ENCODE measurements around the gene MEF2C.
"Not testable (repeated sequence)": the region's sequence is repeated elsewhere in the genome, so short reads cannot be mapped to it uniquely, and the experiment has no call there.

Gene MEF2C

GRCh38 chr5:88803309-88803708 lies 79.7 kb downstream of the MEF2C start:
- DNase-seq (ENCODE audit: low read depth in 2 of 2), result no peak

DNA sequence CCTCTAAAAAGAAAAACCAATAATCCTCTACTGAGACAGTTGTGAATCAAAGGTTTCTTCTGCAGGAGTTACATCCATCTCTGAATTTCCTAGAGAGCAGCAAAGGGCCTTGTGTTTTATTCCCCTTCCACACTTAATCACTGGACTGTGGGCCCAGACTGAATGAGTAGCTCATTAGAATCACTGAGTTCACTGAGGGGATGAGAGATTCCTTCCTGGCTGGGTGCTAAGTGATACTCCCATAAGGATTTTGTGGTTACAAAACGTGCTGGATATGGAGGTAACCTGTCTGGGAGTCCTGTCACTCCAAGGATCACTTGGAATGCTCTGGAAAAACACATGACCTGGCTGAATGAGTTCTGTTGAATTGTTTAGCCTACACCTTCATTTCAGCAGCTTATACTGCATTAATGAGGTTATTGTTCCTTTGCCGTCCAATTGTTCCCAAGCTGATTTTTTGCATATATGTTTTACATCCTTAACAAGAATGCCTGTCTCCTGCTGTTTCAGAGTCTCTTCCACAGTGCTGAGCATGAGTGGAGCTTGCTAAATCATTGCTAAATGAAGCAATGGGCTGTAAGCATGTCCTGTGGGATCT lies 82.9 kb downstream of the MEF2C start:
- no peak for DNase-seq (ENCODE audit: low read depth in 2 of 2)

DNA sequence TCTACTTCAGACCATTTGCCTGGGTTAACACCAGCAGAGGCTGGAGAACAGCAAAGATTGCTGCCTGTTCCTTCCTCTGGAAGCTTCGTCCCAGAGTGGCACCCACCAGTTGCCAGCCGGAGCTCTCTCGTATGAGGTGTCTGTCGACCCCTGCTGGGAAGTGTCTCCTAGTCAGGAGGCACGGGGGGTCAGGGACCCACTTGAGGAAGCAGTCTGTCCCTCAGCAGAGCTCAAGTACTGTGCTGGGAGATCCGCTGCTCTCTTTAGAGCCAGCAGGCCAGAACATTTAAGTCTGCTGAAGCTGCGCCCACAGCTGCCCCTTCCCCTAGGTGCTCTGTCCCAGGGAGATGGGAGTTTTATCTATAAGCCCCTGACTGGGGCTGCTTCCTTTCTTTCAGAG lies 84.1 kb downstream of the MEF2C start:
- DNase-seq (ENCODE audit: low read depth in 2 of 2), result not testable (repeated sequence)

GRCh38 chr5:88793797-88794196 lies 89.2 kb downstream of the MEF2C start:
- not testable (repeated sequence) for DNase-seq (ENCODE audit: low read depth in 2 of 2)

DNA sequence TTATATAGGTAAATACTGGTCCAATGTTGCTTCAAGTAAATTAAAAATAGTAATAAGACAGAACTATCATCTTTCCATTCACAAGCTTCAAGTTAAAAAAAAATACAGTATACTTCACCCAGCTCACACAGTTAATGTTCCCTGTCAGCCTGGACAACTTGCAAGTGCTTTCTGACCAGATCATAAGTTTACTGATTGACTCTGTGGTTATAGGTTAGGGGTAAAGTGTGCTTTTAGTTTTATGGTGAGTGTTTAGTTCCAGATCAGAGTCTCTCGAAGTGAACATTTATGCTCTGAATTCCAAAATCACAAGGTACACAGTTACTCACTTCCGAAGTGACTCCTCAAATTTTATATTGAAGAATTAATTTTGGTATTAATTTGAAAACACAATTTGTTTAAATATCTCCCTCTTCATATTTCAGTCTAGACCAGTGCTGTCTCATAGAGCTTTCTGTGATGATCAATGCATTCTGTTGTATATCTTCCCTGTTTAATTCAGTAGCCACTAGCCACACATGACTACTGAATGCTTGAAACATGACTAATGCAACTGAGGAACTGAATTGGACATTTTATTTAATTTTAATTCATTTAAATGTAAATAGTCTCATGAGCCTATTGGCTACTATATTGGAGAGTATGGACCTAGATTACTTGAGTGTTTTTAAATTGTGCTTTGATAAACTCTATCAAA lies 90.7 kb downstream of the MEF2C start:
- no peak for DNase-seq (ENCODE audit: low read depth in 2 of 2)

DNA sequence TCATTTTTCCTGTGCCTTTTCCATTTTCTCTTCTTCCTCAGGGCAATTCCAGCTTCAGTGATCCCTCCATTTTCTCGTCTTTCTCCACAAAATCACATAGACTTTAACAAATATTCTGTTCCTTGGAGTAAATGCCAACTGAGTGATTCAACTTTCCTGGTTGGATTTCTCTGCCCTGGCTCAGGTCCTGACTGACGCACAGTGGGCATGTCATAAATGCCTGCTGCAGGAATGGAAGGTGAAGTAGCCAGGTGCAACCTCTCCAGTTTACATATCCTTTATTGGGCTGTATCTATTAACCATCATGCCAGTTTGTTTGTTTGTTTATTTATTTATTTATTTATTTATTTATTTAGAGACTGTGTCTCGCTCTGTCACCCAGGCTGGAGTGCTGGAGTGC lies 95.1 kb downstream of the MEF2C start:
- no peak for DNase-seq (ENCODE audit: low read depth in 2 of 2)

DNA sequence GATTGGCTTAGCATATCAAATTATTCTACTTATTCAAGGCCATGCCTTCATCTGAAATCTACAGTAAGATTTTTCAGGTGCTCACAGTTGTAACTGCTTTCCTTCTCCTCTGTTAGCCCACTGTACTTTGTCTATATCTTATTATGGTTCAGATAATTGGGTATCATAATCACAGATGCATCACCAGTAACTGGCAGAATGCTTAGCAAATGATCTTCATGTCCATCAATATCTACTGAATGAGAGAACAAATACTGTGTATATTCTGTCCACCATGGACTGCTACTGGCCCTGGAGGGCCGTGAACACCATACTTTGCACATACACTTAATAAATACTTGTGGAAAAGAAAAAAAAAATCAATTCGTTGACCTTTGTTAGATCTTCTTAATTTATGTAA lies 96.2 kb downstream of the MEF2C start:
- DNase-seq (ENCODE audit: low read depth in 2 of 2), result no peak

DNA sequence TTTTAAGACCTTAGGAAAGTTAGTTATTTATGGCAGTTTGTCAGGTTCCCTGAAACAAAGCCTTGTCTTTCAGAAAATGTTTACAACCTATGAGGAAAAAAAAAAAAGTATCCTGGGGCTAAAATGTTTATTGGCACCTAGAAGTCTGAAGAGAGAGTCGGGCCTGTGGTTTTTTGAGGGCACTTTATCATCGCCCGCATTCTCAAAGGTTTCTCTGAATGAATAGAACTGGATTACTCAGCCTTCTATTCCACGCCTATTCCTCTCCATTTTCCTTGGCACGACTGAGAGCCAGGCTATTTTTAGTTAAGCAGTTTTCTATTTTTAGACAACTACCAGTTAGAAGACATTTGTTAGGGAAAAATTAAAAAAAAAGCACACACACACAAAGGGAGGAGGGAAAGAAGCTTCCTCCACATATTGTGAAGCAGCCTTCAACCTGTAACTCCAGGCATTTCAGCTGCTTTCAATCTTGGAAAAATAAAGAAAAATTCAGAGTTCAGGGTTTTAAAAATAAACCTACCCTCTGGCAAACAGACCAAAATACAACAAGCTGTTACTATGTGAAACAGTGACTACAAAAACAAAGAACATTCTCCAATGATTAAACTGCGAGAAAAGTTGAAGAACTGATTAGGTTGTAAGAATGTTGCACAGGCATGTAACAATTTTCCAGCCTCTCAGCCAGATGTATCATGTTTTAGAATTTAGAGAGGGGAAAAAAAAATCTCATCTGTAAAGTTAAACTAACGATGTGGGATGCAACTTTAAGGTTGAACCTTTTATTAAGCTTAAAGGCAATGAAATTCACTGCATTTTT lies 97.0 kb downstream of the MEF2C start:
- DNase-seq (ENCODE audit: low read depth in 2 of 2), result no peak

DNA sequence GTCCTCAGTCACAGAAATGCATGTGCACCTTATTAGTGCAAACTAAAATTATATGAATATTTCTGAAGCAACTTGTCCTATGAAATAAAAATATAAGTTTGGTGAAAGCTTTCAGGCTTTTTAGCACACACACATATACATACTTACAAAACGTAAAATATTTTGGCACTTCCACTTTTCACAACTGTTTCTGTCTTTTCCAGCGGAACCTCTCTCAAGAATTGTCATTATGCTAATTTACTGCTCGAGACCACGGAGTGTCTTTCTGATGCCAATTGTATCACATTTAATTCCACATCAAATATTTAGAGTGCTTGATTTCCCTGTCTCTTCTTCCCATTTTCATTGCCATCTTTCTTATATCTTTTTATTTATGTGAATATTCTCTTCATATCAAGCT lies 100.4 kb downstream of the MEF2C start:
- no peak for DNase-seq (ENCODE audit: low read depth in 2 of 2)

DNA sequence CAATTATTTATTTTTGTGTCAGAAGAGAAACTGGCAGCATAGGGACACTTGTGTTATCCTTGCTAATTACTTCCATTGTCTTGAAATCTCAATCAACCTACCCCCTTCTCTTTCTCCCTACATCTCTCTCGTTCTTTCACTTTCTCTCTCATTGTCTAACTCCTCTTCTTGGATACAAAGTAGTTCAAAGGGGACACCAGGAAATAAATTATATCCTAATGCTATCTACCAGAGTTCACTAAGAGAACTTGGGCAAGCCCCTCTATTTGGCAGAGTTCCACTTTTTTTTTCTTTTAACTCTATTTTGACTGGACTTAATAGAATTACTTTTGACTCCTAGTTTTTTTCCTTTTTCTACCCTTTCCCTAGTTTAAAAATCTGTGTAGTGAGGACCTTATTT lies 102.2 kb downstream of the MEF2C start:
- no peak for DNase-seq (ENCODE audit: low read depth in 2 of 2)

- DNase-seq (ENCODE audit: low read depth in 2 of 2), result no peak
Measured at GRCh38 chr5:88778736-88779135, 104.2 kb downstream of the MEF2C start.

GRCh38 chr5:88776692-88777091 lies 106.3 kb downstream of the MEF2C start:
- no peak for DNase-seq (ENCODE audit: low read depth in 2 of 2)

DNA sequence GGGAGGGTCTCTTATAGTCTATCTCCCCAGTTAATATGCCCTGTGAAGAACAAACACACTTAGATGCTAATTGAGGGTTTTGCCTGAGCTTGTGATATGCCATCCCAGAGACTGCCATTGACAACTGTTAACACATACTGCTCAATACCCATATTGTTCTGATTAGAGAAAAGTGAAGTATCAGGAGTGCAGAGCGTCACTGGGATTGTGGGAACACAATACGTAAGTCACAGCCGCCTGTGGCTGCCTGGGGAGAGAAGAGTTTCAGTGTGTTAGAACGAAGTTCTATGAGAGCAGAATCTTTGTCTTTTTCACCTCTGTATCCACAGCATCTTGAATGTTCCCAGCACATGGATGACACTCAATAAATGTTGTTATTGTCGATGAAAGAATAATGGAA lies 110.2 kb downstream of the MEF2C start:
- no peak for DNase-seq (ENCODE audit: low read depth in 2 of 2)

DNA sequence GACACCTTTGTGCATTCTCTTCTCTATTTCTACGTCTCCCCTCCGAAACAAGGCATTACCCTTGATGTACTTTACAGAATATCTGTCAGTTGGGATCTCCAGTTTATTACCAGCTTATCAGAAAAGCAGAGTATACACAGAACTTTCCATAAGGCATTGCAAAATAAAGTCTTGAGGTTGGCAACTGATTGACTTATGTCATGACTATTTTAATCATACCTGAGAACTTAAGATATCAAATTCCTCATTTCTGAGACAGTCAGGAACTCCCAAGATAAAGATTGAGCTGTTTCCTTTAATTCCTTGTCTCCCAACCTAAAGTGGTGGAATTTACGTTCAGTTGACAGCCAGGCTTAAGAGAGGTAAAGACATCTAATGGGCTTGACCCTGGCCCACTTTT lies 110.9 kb downstream of the MEF2C start:
- DNase-seq (ENCODE audit: low read depth in 2 of 2), result no peak

DNA sequence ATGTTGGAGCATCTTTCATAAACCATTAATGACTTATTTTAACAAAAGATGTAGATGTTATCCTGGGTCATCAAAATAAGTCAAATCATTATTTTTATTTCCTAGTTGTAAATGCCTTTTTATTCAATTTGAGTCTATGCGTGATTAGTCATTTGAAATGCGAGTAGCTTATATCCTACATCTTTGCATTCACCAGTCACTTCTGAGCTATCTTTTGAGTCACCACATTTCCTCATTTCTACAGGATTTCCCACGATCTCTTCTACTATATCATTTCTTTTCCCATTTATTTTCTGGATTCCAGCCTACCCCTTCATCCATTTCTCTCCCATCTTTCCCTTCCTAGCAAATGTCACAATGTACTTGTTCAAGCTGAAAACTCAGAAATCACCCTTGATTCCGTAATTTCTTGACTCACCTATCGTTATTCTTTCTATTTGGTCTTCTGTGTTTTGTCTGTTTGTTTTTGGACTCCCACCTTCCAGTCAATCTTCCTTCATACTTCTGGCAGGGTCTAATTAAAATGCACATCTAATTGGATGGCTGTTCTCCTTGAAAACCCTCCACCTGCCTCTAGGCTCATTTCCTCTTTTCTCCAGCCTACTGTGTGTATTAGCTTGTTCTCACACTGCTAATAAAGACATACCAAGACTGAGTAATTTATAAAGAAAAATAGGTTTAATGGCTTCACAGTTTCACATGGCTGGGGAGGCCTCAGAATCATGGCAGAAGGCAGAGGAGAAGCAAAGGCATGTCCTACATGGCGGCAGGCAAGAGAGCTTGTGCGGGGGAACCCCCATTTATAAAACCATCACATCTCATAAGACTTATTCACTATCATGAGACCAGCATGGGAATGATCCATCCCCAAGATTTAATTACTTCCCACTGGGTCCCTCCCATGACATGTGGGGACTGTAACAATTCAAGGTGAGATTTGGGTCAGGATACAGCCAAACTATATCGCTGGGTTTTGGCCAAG lies 112.4 kb downstream of the MEF2C start:
- no peak for DNase-seq (ENCODE audit: low read depth in 2 of 2)

GRCh38 chr5:88769165-88769564 lies 113.8 kb downstream of the MEF2C start:
- DNase-seq (ENCODE audit: low read depth in 2 of 2), result no peak

DNA sequence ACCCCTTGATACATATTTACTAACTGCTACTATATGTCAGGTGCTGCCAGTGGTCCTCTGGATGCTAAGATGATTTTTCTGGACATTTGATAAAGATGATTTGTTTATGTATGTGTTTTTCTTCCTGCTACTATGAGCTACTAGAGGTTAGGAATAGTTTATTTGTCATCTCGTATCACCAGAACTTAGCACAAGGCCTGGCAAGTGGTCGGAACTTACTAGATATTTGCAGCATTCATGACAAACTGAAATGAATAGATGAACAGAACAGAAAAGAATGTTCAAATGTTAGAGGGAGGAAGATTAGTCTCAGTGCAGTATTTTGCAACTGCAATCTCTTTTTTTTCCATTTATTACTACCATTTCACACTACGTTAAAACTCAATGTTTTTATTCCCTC lies 114.6 kb downstream of the MEF2C start:
- DNase-seq (ENCODE audit: low read depth in 2 of 2), result no peak

DNA sequence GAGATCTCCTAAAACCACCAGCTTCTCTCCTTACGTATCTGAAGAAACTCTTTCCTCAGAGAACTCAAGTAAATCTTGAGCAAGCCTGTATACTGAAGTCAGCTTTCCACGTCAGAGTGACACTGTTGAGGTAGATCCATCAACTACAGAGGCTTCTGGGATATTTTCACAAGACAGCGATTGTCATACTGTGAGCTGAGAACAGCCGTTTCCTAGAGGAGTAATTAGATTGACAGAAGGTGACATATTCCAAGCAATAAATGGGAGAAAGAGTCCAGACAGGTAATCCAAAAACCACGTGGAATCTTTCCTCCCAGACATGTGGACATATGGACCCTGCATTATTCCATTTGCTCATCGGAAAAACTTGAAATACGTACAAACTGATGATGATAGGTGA lies 117.2 kb downstream of the MEF2C start:
- no peak for DNase-seq (ENCODE audit: low read depth in 2 of 2)

DNA sequence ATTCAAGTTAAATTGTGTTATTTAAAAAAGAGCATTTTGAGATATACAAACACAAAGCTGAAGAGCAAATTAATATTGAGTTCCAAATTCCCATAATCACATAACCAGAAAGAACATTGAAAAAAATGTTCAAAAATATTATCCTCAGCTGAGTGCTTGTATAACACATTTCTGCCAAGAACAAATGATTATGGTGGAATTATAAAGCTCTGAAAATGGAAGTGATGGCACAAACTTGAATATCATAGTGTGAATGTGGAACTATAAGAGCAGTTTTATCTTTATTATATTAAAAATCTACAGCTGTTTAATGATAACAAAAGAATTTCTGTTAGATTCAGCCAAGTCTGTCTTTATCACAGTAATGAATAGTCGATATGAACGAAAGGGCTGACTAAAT lies 117.8 kb downstream of the MEF2C start:
- no peak for DNase-seq (ENCODE audit: low read depth in 2 of 2)

- no peak for DNase-seq (ENCODE audit: low read depth in 2 of 2)
Measured at GRCh38 chr5:88761939-88762338, 121.0 kb downstream of the MEF2C start.

DNA sequence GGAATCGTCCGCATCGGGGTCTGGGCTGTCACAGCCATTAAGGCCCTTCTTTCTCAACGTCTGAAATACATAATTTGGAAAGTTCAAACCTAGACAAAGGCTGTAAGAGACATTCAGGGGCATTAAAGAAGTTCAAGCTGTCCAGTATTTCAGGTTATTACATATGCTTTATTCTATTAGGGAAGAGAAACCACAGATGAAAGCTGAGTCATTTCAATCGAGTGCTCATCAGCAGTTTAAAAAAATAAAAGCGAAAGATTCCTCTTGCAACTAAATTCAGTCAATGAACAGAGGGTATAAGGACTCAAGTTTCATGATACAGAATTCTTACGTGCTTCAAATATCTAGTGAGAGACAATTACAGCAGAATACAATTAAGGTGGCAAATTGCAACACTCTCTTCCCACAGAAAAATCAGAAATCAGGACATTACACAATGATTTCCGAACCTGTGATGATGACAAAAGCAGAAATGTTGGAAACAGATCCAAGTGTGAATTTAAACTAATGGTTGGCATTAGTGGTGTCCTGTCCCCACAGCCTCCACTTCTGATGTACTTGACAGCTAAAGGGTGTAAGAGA lies 121.6 kb downstream of the MEF2C start:
- no peak for DNase-seq (ENCODE audit: low read depth in 2 of 2)

All from activated CD8-positive, alpha-beta memory T cell treated with anti-CD3 and anti-CD28 coated beads for 4 hours (primary cell).